DND-41 (cell line): ENCODE results near the gene PTMS.

Experiments
- EZH2 ChIP-seq: IDR thresholded peaks from 3 replicates; pipeline ENCODE4 v1.6.1; 2012; ENCODE audit warnings: borderline replicate concordance, low read depth, mild to moderate bottlenecking, moderate library complexity, low read length, inconsistent platforms; ENCODE audit not compliant: severe bottlenecking
- TF ChIP-seq, protein P1 (sequence below): IDR thresholded peaks from 2 replicates; pipeline ENCODE4 v1.5.1; 2012; ENCODE audit warnings: borderline replicate concordance, low read length, moderate library complexity, mild to moderate bottlenecking; ENCODE audit not compliant: poor library complexity, severe bottlenecking; ENCODE audit errors: extremely low read depth

DNA sequence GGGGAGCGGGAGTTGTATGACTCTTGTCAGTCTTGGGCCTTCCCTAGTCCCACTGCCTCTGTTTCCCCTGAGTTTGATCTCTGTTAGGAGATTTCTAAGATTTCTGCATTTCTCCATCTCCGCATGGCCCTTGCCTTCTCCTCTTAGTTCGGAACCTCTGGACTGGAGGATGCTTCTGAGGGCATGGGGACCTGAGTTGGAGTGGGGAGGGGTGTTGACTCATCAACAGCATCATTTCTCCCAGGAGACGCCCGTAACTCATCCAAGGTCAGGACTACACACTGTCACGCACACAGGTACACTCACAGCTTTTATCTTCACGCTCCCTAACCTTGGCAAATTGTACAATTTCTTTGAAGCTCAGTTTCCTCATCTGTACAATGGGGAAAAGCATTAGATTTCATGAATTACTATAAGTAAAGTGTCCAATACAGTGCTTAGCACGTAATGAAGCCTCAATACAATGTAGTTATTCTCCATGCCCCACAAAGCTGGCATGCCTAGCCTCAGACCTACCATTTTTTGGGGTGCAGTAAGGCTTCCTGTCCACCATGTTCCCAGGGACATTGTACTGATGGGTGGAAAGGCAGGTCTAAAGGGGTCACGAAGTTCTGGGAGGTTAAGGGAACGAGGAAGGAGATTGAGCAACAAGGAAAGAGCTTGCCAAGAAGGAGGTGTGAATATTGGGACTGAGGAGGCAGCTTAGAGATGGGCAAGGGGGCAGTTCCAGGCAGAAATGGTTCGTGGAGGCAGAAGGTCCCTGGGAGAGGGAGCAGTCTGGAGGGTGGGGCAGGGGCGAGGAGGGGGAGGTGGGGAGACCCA is 5.6 kb downstream of the PTMS start:
- TF ChIP-seq, protein P1, sequence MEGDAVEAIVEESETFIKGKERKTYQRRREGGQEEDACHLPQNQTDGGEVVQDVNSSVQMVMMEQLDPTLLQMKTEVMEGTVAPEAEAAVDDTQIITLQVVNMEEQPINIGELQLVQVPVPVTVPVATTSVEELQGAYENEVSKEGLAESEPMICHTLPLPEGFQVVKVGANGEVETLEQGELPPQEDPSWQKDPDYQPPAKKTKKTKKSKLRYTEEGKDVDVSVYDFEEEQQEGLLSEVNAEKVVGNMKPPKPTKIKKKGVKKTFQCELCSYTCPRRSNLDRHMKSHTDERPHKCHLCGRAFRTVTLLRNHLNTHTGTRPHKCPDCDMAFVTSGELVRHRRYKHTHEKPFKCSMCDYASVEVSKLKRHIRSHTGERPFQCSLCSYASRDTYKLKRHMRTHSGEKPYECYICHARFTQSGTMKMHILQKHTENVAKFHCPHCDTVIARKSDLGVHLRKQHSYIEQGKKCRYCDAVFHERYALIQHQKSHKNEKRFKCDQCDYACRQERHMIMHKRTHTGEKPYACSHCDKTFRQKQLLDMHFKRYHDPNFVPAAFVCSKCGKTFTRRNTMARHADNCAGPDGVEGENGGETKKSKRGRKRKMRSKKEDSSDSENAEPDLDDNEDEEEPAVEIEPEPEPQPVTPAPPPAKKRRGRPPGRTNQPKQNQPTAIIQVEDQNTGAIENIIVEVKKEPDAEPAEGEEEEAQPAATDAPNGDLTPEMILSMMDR = no peak
- no peak for TF ChIP-seq EZH2
